ENCODE results near the gene RPS29.

GRCh38 chr14:49545716-49546115, 40.5 kb downstream of the RPS29 start:
- TF ChIP-seq PRDM10 (IDR thresholded peaks at IDR 0.05; ENCODE audit: partially characterized antibody) (no peak), PHB (CRISPR knock-in tag; IDR thresholded peaks at IDR 0.05) (no peak), JUN (IDR thresholded peaks at IDR 0.05; ENCODE audit: borderline replicate concordance, low read depth, low read length) (no peak), JUN (CRISPR knock-in tag; IDR thresholded peaks at IDR 0.05; ENCODE audit: borderline replicate concordance) (no peak), ETV6 (IDR thresholded peaks at IDR 0.05; ENCODE audit: borderline replicate concordance in 1 of 2, low read depth in 2 of 2, low read length in 1 of 2) (no peak), ETV6 (CRISPR knock-in tag; IDR thresholded peaks at IDR 0.05; ENCODE audit: borderline replicate concordance) (no peak), SMAD1 (IDR thresholded peaks at IDR 0.05; ENCODE audit: low read depth, low read length, partially characterized antibody) (no peak), NFATC3 (IDR thresholded peaks at IDR 0.05) (no peak), ZNF174 (CRISPR knock-in tag; IDR thresholded peaks at IDR 0.05) (no peak), PHF21A (IDR thresholded peaks at IDR 0.05; ENCODE audit: borderline replicate concordance, low read depth) (no peak), SRF (CRISPR knock-in tag; IDR thresholded peaks at IDR 0.05) (no peak), SIRT6 (IDR thresholded peaks at IDR 0.05; ENCODE audit: low read depth, low read length) (no peak), TAF1 (IDR thresholded peaks at IDR 0.05; ENCODE audit: control insufficient read depth, extremely low read depth, insufficient read depth, low read length, severe bottlenecking) (no peak)
- TF ChIP-seq, protein P1, sequence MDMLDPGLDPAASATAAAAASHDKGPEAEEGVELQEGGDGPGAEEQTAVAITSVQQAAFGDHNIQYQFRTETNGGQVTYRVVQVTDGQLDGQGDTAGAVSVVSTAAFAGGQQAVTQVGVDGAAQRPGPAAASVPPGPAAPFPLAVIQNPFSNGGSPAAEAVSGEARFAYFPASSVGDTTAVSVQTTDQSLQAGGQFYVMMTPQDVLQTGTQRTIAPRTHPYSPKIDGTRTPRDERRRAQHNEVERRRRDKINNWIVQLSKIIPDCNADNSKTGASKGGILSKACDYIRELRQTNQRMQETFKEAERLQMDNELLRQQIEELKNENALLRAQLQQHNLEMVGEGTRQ (CRISPR knock-in tag; IDR thresholded peaks at IDR 0.05) = no peak
- TF ChIP-seq, protein P2, sequence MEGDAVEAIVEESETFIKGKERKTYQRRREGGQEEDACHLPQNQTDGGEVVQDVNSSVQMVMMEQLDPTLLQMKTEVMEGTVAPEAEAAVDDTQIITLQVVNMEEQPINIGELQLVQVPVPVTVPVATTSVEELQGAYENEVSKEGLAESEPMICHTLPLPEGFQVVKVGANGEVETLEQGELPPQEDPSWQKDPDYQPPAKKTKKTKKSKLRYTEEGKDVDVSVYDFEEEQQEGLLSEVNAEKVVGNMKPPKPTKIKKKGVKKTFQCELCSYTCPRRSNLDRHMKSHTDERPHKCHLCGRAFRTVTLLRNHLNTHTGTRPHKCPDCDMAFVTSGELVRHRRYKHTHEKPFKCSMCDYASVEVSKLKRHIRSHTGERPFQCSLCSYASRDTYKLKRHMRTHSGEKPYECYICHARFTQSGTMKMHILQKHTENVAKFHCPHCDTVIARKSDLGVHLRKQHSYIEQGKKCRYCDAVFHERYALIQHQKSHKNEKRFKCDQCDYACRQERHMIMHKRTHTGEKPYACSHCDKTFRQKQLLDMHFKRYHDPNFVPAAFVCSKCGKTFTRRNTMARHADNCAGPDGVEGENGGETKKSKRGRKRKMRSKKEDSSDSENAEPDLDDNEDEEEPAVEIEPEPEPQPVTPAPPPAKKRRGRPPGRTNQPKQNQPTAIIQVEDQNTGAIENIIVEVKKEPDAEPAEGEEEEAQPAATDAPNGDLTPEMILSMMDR (IDR thresholded peaks at IDR 0.05 in 2 of 3, conservative IDR thresholded peaks at IDR 0.05 in 1 of 3; ENCODE audit: insufficient read depth in 2 of 3, low read depth in 1 of 3, low read length in 3 of 3) = no peak
